ENCODE measurements around the gene CA9.

Gene CA9

DNA sequence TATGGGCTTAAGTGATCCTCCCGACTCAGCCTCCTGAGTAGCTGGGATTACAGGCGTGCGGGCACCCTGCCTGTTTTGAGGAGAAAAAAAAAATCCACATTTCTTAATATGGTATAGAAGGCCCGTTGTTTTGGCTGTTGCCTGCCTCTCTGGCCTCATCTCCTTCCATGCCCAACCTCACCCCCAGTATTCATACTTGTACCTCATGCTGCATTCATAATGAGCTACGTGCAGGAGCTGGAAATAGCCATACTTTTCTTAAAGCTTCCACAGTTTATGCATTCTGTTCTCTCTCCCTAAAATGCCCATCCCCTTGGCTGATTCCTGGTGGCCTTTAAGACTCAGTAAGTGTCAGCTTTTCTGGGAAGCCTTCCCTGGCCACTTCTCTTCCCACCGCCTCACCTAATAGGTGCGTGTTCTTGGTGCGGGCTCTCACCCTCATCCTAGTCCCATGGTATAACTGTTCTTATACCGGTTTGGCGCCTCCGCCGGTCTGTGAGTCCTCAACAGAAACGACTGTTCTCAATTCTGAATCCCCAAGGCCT, 18.1 kb downstream of the CA9 start:
- no peak for FAIRE-seq

DNA sequence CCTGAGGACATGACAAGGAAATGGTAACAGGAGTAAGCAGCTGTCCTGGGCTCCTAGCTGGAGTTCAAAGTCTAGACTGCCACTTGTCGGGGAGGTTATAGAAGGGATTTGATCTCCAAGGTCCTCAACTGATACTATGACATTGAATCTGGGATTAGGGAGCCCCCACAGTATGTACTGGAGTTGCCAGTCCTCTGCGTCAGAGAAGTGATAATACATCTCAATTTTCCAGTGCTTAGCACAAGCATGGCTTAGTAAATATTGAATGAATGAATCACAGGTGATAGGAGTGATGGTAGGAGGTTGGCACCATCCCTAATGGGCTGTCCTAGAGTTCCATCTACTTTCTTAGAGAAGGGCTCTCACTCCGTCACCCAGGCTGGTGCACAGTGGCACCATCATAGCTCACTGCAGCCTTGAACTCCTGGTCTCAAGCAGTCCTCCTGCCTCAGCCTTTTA, 22.2 kb downstream of the CA9 start:
- no peak for FAIRE-seq

DNA sequence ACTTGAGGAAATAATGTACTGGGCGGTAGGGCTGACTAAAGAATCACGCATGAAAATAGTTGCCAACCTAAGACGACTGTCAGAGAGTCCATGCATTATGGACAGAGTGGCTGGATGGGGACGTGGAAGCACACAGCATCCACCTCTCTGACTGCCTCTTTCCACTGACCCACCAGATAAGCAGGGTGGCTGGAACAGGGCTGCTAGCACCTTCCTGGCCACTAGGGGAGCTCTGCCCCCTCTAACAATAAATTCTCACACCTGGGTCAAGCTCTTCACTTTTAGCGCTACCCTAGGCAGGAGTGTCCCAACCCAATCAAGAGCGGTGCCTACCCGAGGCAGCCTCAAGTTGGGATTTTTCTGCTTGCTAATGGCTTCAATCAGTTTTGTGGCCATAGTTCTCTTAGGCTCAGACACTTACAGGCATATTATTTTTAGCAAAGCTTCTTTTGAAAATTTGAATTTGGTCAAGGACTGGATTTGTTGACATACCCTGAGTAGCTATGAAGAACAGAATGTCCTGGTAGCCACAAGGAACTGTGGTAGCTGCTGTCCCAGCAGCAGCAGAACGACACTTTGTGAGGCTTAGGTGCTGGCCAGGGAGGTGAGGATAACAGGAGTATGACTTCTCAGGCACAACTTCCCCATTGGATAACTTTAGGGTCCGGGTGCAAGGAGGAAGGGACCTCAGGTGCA, 22.9 kb downstream of the CA9 start:
- FAIRE-seq: no peak

DNA sequence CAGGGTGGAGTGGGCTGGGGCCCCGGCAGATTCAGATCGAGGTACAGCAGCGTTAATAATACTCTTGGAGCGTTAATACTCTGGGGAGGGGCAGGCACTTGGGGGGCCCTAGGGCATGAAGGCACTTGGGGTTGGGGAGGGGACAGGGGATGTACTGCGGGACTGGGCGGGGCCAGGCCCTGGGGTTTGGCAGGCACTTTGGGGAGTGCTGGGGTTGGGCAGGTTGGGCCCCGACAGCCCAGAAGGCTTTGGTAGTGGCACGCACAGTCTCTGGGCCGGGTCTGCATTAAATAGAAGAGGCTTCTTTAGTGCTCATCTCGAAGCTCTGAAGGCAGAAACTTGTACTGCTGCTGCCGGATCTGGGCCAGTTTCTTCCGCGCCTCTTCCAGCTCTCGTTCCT, 23.8 kb downstream of the CA9 start:
- FAIRE-seq: no peak

DNA sequence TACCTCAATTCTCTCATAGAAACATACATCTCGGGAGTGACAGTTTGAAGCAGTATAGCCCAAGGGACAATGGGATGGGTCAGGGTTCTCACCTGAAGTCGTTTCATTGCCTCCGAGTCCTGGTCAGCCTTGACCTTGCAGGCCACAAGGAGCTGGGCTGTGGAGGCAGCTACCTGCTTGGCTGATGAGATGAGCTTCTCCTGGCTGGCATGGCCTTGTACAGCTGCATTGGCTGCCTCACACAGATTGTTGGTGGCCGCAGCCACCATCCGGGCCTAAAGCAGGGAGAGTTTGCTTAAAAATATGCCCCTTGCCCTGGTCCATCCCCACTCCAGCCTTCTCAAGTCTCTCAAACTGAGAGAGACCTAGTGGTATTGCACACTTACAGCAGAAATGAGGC, 24.5 kb downstream of the CA9 start:
- FAIRE-seq: no peak

DNA sequence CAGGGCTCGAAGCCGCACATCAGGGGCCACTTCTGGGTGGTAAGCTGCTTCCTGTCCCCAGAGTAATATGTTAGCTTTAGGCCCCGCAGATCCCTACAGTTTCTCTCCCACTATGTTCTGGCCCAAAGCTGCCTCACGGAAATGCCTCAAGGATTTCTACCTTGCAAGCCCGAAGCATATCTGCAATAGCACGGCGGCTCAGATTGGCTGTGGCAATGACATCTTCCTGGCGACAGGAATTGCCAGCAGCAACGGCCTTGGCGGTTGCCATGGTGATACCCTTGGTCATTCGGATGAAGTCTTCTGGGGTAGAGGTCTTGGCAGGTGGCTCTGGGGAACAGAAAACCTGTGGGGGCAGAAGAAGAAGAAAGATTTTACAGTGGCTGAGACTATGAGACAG, 26.3 kb downstream of the CA9 start:
- FAIRE-seq: no peak

DNA sequence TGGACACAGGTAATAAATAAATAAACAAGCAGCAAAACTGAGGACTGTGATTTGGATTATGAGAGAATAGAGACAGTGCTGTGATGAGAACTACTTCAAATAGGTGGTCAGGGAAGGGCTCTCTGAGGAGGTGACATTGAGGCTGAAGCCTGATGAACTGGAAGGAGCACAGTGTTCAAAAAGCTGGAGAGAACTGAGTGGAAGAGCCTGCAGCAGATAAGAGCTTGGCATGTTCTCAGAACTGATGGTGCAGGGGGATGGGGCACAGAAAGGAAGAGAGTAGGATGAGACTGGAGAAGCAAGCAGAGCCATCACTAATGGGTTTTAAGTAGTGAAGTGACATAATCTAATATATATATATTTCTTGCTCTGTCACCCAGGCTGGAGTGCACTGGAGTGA, 27.2 kb downstream of the CA9 start:
- no peak for FAIRE-seq

DNA sequence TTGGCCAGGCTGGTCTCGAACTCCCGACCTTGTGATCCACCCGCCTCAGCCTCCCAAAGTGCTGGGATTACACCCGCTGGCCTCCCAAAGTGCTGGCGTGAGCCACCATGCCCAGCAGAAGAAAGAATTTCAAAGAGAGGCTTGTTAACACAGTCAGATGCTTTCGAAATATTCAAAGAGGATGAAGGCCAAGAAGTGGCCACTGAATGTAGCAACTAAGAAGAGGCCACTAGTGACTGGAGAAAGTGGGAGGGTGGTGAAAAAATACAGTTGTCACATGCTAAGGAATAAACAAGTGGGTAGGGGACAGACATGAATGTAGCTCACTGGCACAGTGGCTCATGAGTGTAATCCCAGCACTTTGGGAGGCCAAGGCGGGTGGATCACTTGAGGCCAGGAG, 29.0 kb downstream of the CA9 start:
- no peak for FAIRE-seq

DNA sequence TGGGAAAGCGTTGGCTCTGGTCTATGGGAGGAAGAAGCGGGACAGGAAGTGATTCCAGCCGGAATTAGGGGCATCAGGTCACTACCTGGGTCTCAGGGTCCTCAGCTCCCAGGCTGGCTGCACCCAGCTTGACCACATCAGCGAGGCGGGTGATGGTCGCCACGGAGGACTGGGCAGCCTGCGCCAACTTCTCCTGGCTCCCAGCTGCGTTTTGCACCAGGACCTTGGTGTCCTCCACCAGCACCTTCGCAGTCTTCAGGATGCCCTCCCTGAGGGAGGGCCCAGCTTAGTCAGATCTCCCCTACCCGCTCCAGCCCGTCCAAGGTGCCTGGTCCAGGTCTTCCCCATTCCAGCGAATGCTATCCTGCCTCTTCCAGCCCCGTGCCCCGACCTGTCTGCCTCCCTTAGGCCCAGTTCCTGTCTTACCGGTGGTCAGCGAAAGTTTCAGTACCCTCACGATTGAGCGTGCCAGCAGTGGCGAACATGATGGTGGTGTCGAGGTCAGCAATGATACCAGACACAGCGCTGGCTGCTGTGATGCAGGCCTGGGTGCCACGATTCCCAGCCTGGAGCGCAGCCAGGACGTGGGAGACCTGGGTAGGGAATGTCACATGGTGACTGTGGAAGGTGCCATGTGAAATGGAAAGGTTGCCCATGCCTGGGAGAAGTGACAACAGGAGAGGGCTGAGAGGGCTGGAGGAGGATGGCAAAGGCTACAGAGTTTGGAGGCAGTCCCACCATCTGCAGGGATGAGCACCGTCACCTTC, 30.4 kb downstream of the CA9 start:
- FAIRE-seq: no peak

DNA sequence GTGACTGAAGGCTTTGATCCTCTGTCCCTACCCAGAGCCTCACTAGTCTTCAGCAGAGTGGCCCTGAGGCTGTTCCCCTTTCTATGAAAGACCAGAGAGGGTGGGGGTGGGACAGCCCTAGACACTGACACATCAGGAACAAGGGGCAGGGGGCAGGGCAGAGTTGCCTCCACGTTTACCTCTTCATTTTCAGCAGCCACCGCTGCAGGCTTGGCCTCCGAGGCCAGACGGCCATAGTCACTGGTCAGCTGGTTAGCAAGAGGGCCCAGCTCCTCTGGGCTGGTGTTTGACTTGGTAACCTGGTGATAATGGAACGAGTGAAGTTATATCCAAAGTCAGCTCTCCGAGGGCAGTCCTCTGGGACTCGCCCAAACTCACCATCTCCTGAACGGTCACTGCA, 31.6 kb downstream of the CA9 start:
- FAIRE-seq: no peak

DNA sequence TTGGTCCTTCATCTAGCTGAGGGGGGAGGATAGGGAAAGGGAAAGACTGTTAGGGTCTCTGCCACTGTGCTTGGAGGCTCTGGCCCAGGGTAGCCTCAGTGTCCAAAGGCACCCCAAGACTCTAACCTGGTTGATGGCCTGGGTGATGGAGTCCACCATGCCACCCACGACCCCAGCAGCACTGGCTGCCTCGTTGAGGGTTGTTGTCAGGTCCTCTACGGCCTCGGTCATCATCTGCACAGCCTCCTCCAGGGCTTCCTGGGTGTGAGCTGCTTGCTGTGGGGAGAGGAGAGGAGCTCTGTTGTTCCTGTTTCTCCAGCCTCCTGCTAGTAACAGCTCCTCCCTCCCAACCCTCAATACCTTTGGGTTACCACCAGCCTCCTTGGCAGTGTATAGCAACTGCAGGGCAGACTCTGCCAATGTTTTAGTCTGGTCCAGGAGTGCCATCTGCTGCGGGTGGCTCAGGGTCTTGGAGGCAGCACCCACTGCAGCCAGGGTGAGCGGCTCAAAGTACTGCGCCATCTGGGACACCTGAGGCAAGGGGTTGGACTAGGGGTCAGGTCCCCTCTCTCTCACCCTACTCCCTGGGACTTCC, 32.2 kb downstream of the CA9 start:
- no peak for FAIRE-seq

DNA sequence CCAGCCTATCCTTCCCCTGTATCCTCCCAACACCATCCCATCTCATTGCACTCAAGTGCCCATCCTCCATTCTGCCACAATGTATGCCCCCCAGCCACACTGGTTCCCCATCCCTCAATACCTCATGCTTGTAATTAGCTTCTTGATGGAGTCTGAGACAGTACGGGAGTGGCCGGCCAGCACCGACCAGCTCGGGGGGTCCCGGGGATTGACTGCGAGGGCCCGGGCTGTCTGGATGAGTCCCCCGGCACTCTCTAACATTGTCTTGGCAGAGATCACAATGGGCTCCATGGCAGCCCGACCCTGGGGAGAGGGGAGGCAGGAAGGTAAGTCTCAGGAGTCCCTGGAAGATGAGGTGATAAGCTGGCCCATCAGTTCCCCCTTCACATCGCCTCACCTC, 33.2 kb downstream of the CA9 start:
- no peak for FAIRE-seq

DNA sequence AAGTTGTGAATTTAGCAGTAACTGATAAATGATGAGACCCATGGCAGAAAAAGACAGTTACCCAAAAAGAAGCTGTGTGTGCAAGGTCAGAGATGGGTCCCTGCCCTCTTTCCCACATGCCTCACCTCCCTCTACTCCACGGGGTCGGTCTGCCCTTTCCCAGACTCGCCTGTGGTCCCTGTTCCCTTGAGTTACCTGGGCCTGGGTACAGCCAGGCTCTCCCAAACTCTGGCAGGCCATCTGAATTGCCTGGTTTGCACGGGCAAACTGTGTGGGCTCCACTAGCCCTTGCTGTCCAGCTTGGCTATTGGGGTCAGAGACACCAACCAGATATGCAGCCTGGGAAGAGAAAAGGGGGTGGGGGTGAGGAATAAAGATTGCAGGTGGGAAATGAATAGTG, 34.4 kb downstream of the CA9 start:
- no peak for FAIRE-seq

DNA sequence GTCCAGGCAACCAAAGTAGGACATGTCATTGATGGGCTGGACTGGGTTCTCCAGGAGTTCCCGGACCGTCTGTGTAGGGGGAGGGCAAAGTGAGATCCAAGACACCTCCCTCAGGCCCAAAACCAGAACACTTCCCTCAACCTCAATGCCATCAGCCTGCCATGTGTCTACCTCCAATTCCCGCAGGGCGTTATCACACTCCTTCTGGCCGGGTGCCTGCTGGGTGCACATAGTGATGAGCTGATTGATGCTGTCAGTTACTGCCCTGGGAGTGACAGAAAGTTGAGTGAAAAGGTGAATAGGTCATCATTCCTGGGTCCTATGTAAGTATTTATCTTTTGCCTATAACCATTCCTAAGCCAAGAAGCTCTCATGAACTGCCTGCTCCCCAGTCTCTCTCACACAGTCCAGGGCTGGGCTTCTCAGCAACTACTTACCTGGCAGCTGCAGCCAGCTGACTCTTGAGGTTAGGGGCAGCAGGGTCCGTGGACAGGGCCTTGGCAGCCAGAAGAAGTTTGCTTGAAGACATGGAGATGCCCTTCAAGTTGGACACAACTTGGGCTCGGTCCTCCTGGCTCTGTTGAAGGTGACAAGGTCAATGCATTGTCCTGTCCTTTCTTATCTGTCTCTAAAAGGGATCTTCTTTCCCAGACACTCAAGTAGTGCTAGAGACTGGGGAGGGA, 37.2 kb downstream of the CA9 start:
- FAIRE-seq: no peak

DNA sequence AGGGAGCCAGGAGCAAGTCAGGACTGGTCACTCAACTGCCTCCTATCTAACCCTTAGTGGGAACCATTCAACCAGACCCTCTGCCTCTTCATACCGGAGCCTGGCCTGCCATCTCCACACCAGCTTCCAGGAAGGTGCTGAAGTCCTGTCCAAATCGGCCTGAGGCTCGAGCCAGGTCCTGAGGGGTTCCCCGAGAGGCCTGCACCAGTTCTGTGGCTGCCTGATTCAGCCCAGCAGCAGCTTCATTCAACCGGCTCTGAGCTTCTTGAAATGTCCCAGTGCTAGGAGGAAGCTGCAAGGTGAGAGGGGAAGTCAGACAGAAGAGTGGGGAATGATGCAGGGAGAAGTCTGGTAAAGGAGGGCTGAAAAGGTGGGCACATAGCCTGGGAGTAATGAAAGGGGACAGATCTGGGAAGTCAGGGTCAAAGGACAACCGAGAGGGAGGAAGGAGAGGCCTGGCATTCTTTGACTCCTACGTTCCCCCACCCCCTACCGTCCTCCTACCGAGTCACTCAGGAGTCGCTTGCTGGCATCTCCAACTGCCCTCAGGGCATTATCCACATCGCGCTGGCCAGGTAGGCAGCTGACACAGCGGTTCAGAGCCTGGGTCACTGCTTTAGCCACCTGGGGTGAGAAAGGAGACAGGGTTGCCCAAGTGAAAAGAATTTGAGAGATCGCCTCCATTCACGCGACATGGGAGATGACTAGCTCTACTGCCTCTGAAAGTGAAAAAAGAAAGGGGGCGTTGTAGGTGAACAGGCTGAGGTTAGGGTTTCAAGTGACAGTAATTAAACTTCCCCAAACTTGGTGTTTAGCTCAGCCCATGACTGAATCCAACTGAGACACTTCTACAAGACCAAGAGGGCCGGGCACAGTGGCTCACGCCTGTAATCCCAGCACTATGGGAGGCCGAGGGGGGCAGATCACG, 38.0 kb downstream of the CA9 start:
- FAIRE-seq: no peak

DNA sequence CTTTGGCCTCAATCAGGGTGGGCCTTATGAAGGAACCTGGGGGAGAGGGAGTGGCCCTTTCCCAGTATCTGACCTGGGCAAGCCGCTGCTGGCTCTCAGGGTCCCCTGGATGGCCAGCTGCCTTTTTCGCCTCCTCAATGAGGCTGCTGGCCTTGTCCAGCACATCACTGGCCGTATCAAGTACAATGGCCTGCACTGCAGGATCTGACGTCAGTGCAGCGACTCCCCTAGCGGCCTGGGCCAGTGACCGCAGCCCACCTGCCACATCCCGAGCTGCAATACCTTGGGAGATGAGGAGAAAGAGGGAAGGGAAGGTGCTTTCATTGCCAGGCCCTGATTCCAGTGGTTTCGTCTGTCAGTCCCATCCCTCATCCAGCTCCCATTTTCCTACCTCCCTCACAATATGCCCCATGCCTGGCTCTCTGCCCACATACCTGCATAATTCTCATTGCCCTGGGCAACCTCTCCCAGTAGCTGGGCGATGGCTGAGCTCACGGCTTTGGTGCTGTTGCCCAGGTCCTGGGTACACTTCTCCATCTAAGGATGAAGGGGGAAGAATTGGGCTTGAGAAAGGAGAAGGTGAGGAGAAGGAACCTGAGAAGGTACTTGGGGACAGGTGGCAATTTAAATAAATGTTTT, 39.2 kb downstream of the CA9 start:
- FAIRE-seq: no peak

DNA sequence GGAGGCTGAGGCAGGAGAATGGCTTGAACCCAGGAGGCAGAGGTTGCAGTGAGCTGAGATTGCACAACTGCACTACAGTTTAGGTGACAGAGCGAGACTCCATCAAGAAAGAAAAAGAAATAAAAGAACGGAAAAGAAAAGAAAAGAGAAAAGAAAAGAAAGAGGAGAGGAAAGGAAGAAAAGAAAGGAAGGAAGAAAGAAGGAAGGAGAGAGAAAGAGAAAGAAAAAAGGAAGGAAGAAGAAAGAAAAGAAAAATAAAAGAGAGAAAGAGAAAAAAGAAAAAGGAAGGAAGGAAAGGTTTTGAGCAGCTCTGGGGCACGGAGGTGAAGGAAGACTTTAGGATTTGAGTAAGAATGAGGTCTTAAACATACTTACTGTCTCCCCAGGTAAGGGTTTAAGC, 39.9 kb downstream of the CA9 start:
- FAIRE-seq: no peak

DNA sequence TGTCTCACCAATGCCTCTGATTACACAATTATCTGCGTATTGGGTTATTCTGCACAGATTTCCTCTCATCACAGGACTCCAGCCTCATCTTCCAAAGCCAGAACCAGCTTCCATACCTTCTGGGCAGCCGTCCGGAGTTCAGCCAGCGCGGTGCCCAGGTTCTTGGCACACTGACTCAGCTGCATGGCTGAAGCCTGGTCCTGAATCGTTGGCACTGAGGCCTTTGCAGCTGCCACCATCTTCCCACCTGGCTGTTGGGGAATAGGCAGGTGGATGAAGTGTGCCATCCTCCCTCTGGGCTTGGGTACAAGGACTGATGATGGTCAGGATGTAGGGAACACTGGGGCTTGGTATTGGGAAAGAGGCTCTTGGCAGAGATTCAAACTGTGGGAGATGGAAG, 40.4 kb downstream of the CA9 start:
- no peak for FAIRE-seq

DNA sequence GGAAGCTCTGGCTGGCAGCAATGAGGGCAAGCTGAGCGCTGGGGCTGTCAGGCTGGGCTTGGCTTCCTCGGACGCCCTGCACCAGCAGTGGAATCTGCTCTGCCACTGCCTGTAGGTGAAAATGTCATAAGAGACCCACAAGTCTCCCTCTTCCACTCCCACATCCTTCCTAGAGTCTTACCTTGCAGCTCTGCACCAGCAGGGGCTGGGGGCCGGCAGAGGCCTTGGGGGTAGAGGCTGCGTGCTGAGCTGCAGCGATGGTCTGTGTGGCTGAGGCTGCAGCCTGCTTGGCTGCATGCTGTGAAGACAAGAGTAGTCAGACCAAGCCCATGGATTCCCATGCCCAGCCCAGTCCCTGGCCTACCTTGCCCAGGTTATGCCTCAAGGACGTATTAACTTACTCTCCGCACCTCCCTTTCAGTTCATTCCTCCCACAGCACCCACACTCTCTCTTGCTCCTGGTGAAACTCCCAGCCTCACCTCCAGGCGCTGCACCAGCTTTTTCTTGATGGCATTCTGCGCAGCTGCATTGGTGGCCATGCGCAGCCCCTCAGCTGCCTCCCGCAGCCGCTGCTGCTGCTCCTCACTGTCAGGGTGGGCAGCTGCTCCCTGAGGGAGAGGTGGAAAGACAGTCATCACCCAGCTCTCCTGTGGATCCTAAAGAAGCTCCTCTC, 41.0 kb downstream of the CA9 start:
- FAIRE-seq: no peak

DNA sequence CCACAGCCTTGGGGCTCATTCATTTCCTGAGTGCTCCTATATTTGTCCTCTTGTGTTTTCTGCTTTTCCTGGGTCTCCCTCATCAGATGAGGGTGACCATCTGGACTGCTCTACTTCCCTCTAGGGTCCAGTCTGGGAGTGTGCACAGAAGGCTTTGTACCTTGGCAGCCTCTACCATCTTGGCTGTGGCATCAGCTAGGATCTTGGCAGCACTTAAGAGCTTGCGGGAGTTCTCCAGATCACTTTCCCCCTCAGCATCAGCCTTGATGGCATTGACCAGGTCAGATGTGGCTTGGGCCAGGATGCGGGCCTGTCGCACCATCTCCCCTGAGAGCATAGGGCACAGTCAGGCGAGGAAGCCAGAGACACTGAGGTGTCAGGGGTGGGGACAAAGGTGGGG, 42.5 kb downstream of the CA9 start:
- FAIRE-seq: no peak
